ENCODE measurements around the gene EIF4EBP3. TPM values are rescaled to one million over a fixed set of nuclear protein-coding genes. Genes with fewer than 3 reads are reported as not detected.
A peak's percentile ranks its signal among the peaks of the same experiment; 100 is the strongest.

The EIF4EBP3 gene
- total and polyA plus RNA-seq, 2 donors (not counting 3 experiments of a cell fraction or from before 2014, with no cell fraction given), result 3.7 to 7.6 TPM

DNA sequence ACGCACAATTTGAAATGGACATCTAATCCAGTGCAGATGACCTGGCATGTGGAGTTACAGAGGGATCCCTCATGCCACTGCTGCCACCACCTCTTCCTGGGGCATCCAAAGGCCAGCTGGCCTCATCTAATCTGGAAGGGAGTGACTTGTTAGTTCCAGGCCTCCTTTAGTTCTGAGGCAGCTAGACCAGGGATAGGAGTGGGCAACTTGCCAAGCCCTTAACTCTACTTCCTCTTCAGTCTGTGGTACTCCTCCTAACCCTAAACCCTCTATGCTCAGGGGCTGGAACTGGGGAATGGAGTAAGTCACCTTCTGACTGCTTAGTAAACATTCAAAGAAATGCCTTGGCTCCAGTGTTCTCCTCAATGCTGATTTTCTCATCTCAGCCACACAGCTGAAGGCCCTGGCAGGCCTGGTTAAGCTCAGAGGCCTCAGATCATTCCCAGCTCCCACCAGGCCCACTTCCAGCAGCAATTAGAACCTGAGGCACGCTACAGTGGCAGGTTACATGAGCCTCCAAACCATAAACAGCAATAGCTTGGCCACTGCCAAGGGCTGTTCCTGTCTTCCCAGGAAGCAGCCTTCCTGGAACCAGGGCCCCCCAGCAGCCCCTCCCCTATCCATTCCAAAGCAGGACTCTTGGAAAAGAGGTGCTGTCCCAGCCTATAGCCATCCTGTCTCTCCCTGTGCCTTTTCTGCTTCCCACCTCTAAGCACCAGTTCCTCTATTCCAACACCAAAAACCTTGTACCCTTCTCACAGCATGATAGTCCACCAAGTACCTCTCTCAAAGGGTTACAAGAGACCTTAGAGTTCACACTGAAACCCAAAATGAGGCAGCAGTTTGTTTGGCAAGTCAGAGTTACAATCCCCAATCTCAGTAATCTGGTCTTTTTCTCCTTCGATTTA is 2.0 kb downstream of the EIF4EBP3 start:
- Histone ChIP-seq H3K4me3 (replicated peaks in 1 of 3; ENCODE audit: insufficient read depth in 1 of 3, low read depth in 1 of 3, low read length in 3 of 3) (no peak overlapping the region), H3K79me2 (ENCODE audit: control insufficient read depth, insufficient read depth, low read length) (peaks cover 15% of the 10 kb centered on the region), H3K27me3 (ENCODE audit: control insufficient read depth in 2 of 2, insufficient read depth in 2 of 2, low read length in 2 of 2) (no peaks in the 10 kb centered on the region), H3K9me1 (replicated peaks; ENCODE audit: control insufficient read depth, extremely low read depth, insufficient read depth, low read length) (no peaks in the 10 kb centered on the region), H3K36me3 (ENCODE audit: control insufficient read depth in 2 of 2, extremely low read depth in 1 of 2, insufficient read depth in 2 of 2, low read length in 2 of 2) (peaks cover 10 to 11% of the 10 kb centered on the region in 2 experiments), H2AFZ (ENCODE audit: low read depth, low read length) (no peak overlapping the region), H3K4me1 (ENCODE audit: control insufficient read depth, extremely low read depth, insufficient read depth, low read length) (peaks cover 24% of the 10 kb centered on the region), H3K27ac (ENCODE audit: insufficient read depth, low read depth, low read length) (no peak overlapping the region), H4K20me1 (replicated peaks; ENCODE audit: control insufficient read depth, extremely low read depth, insufficient read depth, low read length) (no peaks in the 10 kb centered on the region), H3K4me2 (ENCODE audit: insufficient read depth, low read length) (no peak overlapping the region), H3K9me3 (replicated peaks; ENCODE audit: control insufficient read depth, insufficient read depth, low read length) (no peaks in the 10 kb centered on the region), H3K9ac (replicated peaks; ENCODE audit: extremely low read depth, insufficient read depth, low read length) (no peak overlapping the region)
- FAIRE-seq (peak; percentile 78), DNase-seq (ENCODE audit: low read depth, low spot score) (peak; percentile 47)
- intact Hi-C loops (cut with micrococcal nuclease) (no loop called here), dilution Hi-C loops (cut with MboI; ENCODE audit: extremely low pct_ligation_motif_present, low sequenced_read_pairs) (no loop called here)
- POLR2A ChIA-PET, result interaction anchor here (0.6 to 2.3 kb wide), 3 partner anchors 8 to 147 kb away, joined by 3 to 7 read pairs (median 5); partner anchors contain the start of gene SRA1
- peak; percentile 13 for TF ChIP-seq POLR2A (IDR thresholded peaks at IDR 0.05; ENCODE audit: low read depth, low read length)
- TF ChIP-seq GATA2 (IDR thresholded peaks at IDR 0.05; ENCODE audit: insufficient read depth, insufficient read length, low read depth, low read length), result no peak
- TSS peak; percentile 22 for BruUV-seq (replicated peaks)
- CTCF ChIA-PET, result interaction anchor here (0.6 to 3.9 kb wide), 5 partner anchors 12 to 192 kb away, joined by 3 to 50 read pairs (median 4); partner anchors contain the start of gene CD14

DNA sequence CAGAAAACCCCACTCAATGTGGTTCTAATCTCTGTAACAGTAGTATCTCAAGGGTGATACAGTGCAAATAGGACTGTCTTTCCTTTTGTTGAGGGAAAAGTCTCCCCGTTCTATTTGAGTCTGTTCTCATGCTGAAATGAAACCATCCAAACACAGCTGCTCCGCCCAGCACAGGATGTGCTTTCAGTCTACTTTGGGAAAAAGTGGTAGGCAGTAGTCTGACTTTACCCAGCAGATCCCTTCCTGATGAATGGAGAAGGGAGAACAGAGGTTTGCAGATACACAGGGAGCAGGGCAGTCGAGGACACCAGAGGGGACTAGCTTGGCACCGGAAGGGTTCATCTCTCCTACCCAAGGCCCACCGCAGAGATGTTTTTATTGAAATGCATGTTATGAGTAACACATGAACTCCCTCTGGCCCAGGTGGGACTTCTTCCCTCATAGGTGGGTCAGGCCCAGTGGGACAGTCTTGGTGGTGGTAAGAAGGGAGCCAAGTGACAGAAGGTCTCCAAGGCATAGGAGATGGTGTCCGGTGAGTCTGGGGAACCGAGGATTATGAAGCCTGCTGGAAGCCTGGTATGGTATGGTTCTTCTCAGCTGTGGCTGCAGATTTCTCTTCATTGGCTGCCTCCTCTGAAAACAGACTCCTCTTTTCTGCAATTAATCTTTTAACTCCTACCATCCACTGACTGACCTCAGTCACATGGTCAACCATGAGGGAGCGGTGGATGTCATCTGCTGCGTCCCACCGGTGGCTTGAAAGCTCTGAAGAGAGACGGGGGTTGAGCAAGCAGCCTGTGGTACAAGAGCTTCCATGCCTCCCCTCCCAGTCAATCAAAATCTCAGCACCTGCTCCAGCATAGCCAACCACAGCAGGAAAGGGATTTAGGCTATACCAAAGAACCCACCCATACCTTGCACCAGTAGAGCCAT is 3.0 kb downstream of the EIF4EBP3 start:
- intact Hi-C loops (cut with micrococcal nuclease) (no loop called here), dilution Hi-C loops (cut with MboI; ENCODE audit: extremely low pct_ligation_motif_present, low sequenced_read_pairs) (no loop called here)
- no peak for TF ChIP-seq JUN (IDR thresholded peaks at IDR 0.05; ENCODE audit: borderline replicate concordance, insufficient read depth, insufficient read length, low read depth)
- TF ChIP-seq POLR2AphosphoS5 (IDR thresholded peaks at IDR 0.05; ENCODE audit: insufficient read depth, low read depth, low read length), result no peak
- TF ChIP-seq FOS (IDR thresholded peaks at IDR 0.05; ENCODE audit: borderline replicate concordance, insufficient read depth, low read length), result no peak
- no peak for TF ChIP-seq MYC (IDR thresholded peaks at IDR 0.05; ENCODE audit: low read depth, low read length)
- TF ChIP-seq, protein P1, sequence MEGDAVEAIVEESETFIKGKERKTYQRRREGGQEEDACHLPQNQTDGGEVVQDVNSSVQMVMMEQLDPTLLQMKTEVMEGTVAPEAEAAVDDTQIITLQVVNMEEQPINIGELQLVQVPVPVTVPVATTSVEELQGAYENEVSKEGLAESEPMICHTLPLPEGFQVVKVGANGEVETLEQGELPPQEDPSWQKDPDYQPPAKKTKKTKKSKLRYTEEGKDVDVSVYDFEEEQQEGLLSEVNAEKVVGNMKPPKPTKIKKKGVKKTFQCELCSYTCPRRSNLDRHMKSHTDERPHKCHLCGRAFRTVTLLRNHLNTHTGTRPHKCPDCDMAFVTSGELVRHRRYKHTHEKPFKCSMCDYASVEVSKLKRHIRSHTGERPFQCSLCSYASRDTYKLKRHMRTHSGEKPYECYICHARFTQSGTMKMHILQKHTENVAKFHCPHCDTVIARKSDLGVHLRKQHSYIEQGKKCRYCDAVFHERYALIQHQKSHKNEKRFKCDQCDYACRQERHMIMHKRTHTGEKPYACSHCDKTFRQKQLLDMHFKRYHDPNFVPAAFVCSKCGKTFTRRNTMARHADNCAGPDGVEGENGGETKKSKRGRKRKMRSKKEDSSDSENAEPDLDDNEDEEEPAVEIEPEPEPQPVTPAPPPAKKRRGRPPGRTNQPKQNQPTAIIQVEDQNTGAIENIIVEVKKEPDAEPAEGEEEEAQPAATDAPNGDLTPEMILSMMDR (IDR thresholded peaks at IDR 0.05; ENCODE audit: extremely low read depth in 1 of 2, insufficient read depth in 1 of 2, low read depth in 1 of 2, low read length in 2 of 2), result no peak
- no peak for TF ChIP-seq GATA2 (IDR thresholded peaks at IDR 0.05; ENCODE audit: insufficient read depth, insufficient read length, low read depth, low read length)
- TF ChIP-seq EZH2 (IDR thresholded peaks at IDR 0.05; ENCODE audit: borderline replicate concordance, low read depth, low read length, severe bottlenecking), result no peak
- TF ChIP-seq, protein P2, sequence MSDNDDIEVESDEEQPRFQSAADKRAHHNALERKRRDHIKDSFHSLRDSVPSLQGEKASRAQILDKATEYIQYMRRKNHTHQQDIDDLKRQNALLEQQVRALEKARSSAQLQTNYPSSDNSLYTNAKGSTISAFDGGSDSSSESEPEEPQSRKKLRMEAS (IDR thresholded peaks at IDR 0.05; ENCODE audit: insufficient read depth, insufficient read length), result no peak
- TF ChIP-seq POLR2A (IDR thresholded peaks at IDR 0.05; ENCODE audit: low read depth, low read length), result no peak
- peaks cover 10 to 11% of the 10 kb centered on the region in 2 experiments for H3K36me3 ChIP-seq (ENCODE audit: control insufficient read depth in 2 of 2, extremely low read depth in 1 of 2, insufficient read depth in 2 of 2, low read length in 2 of 2)
- H3K27ac ChIP-seq (ENCODE audit: insufficient read depth, low read depth, low read length), result no peak overlapping the region
- no TSS peak for BruUV-seq (replicated peaks)
- no peaks in the 10 kb centered on the region for H4K20me1 ChIP-seq (replicated peaks; ENCODE audit: control insufficient read depth, extremely low read depth, insufficient read depth, low read length)
- no peak overlapping the region for H3K4me3 ChIP-seq (replicated peaks in 1 of 3; ENCODE audit: insufficient read depth in 1 of 3, low read depth in 1 of 3, low read length in 3 of 3)
- peaks cover 20% of the 10 kb centered on the region for H3K79me2 ChIP-seq (ENCODE audit: control insufficient read depth, insufficient read depth, low read length)
- peaks cover 24% of the 10 kb centered on the region for H3K4me1 ChIP-seq (ENCODE audit: control insufficient read depth, extremely low read depth, insufficient read depth, low read length)
- FAIRE-seq, result no peak
- H3K27me3 ChIP-seq (ENCODE audit: control insufficient read depth in 2 of 2, insufficient read depth in 2 of 2, low read length in 2 of 2), result no peaks in the 10 kb centered on the region
- no peak for DNase-seq (ENCODE audit: low read depth, low spot score)
- H3K9me1 ChIP-seq (replicated peaks; ENCODE audit: control insufficient read depth, extremely low read depth, insufficient read depth, low read length), result no peaks in the 10 kb centered on the region
- CTCF ChIA-PET, result interaction anchor here (1.5 to 3.9 kb wide), 2 partner anchors 11 to 85 kb away, joined by 3 to 50 read pairs; no protein-coding TSS in a partner anchor
- H2AFZ ChIP-seq (ENCODE audit: low read depth, low read length), result no peak overlapping the region
- no peaks in the 10 kb centered on the region for H3K9me3 ChIP-seq (replicated peaks; ENCODE audit: control insufficient read depth, insufficient read depth, low read length)
- H3K9ac ChIP-seq (replicated peaks; ENCODE audit: extremely low read depth, insufficient read depth, low read length), result no peak overlapping the region
- POLR2A ChIA-PET, result interaction anchor here (0.6 to 0.9 kb wide), 2 partner anchors 97 to 146 kb away, joined by 3 to 5 read pairs; partner anchors contain the start of genes IK and NDUFA2
- H3K4me2 ChIP-seq (ENCODE audit: insufficient read depth, low read length), result no peak overlapping the region

All from endothelial cell of umbilical vein (primary cell).